ENCODE results near the gene CKB.

- TF ChIP-seq CTCF (optimal IDR thresholded peaks at IDR 0.05 in 1 of 3, IDR thresholded peaks at IDR 0.05 in 1 of 3, conservative IDR thresholded peaks at IDR 0.05 in 1 of 3; ENCODE audit: extremely low read depth in 1 of 3, insufficient read depth in 2 of 3, low read length in 3 of 3) (no peak), EZH2 (IDR thresholded peaks at IDR 0.05; ENCODE audit: low read length) (peak; percentile 2)
Measured at GRCh38 chr14:103523575-103523954, 935 bp upstream of the CKB start.
